Gastroesophageal sphincter (tissue), 4 donors: ENCODE data around the gene ILF3. TPM values are rescaled to one million over a fixed set of nuclear protein-coding genes. Genes with fewer than 3 reads are reported as not detected.

Experiments
- ATAC-seq: fragments of 150-250 bp; one replicate; pipeline ENCODE4 v1.9.1; 2016; ENCODE audit warnings: mild to moderate bottlenecking, moderate library complexity
- H3K27ac ChIP-seq, 4 donors: fragments of 200-600 bp; sonication (generic) in 3 of 4; 1 replicate in 3 of 4; 2 replicates in 1 of 4; pipeline ENCODE4 v1.5.1; 2016 to 2019
- H3K27me3 ChIP-seq: fragments of 200-600 bp; sonication (generic); one replicate; pipeline ENCODE4 v1.5.1; 2019
- H3K36me3 ChIP-seq, 2 donors: fragments of 200-600 bp; sonication (generic); one replicate each; pipeline ENCODE4 v1.5.1; 2019; ENCODE audit warnings: control low read depth in 1 of 2
- H3K4me1 ChIP-seq, 3 donors: fragments of 200-600 bp; sonication (generic); 1 replicate in 2 of 3; 2 replicates in 1 of 3; pipeline ENCODE4 v1.5.1; 2016 to 2019; ENCODE audit warnings: control low read depth in 2 of 3
- H3K4me3 ChIP-seq, 2 donors: fragments of 200-600 bp; sonication (generic); one replicate each; pipeline ENCODE4 v1.5.1; 2019; ENCODE audit warnings: mild to moderate bottlenecking in 1 of 2, moderate library complexity in 1 of 2
- H3K9me3 ChIP-seq, 3 donors: fragments of 200-600 bp; sonication (generic); one replicate each; pipeline ENCODE4 v1.5.1; 2017 to 2019; ENCODE audit warnings: control low read depth in 2 of 3
- EP300 ChIP-seq: sonication (generic); formaldehyde crosslinking; IDR thresholded peaks from one replicate; pipeline ENCODE4 v1.6.1; 2017; ENCODE audit warnings: antibody characterized with exemption, mild to moderate bottlenecking
- POLR2A ChIP-seq, 2 donors: fragments of 450-650 bp; IDR thresholded peaks; one replicate each; pipeline ENCODE4 v1.6.1; 2017; ENCODE audit warnings: antibody characterized with exemption in 2 of 2, mild to moderate bottlenecking in 2 of 2, moderate library complexity in 1 of 2
- POLR2AphosphoS5 ChIP-seq: sonication (generic); formaldehyde crosslinking; IDR thresholded peaks from one replicate; pipeline ENCODE4 v1.6.1; 2017; ENCODE audit warnings: antibody characterized with exemption
- WGBS, 2 donors: methylation state at CpG; one replicate each; pipeline ENCODE4 v1.1.5; 2018; ENCODE audit warnings: low coverage in 1 of 2; 5-methylcytosine and 5-hydroxymethylcytosine counted together
- total RNA-seq, 4 donors: library from RNA; depleted of rRNA; stranded (reverse); fragments of >200 nt; gene quantifications; one replicate each; pipeline ENCODE4 v1.1.0, GENCODE V29; 2016
- TF ChIP-seq, protein P1 (sequence below), 4 experiments: fragments of 200-600 bp in 2 of 4; fragments of 450-650 bp in 2 of 4; sonication (generic) in 1 of 4; IDR thresholded peaks; one replicate each; pipeline ENCODE4 v1.5.1; 2017 to 2019; ENCODE audit warnings: antibody characterized with exemption in 4 of 4, mild to moderate bottlenecking in 2 of 4, moderate library complexity in 2 of 4

The ILF3 gene
- total RNA-seq, 4 donors from 2014 or later, result 67.2 to 128 (median 120) TPM

- H3K27ac ChIP-seq, result peak overlapping the region in 3 of 4 donors; percentile 91 to 95 (median 94)
- H3K36me3 ChIP-seq, result peaks cover 0 to 12% of the 10 kb centered on the region in 2 donors
- no peak for ATAC-seq
- H3K4me1 ChIP-seq, result peaks cover 0 to 58% (median 19%) of the 10 kb centered on the region in 3 donors
- no peaks in the 10 kb centered on the region for H3K27me3 ChIP-seq
- TF ChIP-seq, protein P1, sequence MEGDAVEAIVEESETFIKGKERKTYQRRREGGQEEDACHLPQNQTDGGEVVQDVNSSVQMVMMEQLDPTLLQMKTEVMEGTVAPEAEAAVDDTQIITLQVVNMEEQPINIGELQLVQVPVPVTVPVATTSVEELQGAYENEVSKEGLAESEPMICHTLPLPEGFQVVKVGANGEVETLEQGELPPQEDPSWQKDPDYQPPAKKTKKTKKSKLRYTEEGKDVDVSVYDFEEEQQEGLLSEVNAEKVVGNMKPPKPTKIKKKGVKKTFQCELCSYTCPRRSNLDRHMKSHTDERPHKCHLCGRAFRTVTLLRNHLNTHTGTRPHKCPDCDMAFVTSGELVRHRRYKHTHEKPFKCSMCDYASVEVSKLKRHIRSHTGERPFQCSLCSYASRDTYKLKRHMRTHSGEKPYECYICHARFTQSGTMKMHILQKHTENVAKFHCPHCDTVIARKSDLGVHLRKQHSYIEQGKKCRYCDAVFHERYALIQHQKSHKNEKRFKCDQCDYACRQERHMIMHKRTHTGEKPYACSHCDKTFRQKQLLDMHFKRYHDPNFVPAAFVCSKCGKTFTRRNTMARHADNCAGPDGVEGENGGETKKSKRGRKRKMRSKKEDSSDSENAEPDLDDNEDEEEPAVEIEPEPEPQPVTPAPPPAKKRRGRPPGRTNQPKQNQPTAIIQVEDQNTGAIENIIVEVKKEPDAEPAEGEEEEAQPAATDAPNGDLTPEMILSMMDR (IDR thresholded peaks at IDR 0.05), result no peak
- TF ChIP-seq POLR2AphosphoS5, result no peak
- TF ChIP-seq EP300, result no peak
- TF ChIP-seq POLR2A (IDR thresholded peaks at IDR 0.05), result no peak
- H3K4me3 ChIP-seq, result peak overlapping the region; percentile 85 to 97
- 25 to 36% methylated on average over 2 to 4 of the region's 5 CpGs for WGBS, 2 donors
- no peaks in the 10 kb centered on the region for H3K9me3 ChIP-seq
These were observed 65.4 kb downstream of the ILF3 start for GRCh38 chr19:10719466-10719961.

DNA sequence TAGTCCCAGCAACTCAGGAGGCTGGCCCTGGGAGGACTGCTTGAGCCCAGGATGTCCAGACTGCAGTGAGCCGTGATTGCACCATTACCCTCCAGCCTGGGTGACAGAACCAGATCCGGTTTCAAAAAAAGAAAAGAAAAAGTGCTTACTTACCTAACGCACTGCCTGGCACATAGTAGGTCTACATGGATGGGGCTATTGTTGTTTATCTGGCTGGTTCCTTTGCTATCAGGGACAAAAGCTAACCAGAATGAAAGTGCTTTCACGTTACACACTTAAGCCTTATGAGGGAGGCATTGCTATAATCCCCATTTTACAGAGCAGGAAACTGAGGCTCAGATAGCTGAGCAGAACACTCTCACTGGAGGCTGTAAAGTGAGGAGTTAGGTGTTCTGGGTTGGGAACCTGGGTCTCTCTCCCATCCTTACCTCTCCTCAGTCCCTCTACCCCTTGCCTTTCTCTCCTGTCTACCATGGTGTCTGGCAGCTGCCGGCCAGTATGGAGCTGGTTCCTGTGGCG, 66.5 kb downstream of the ILF3 start:
- Histone ChIP-seq H3K27ac (no peak overlapping the region), H3K36me3 (peaks cover 0 to 10% of the 10 kb centered on the region in 2 donors), H3K4me3 (no peak overlapping the region), H3K27me3 (no peaks in the 10 kb centered on the region), H3K4me1 (peaks cover 0 to 70% (median 19%) of the 10 kb centered on the region in 3 donors), H3K9me3 (no peaks in the 10 kb centered on the region)
- TF ChIP-seq, protein P1 (IDR thresholded peaks at IDR 0.05), result no peak
- TF ChIP-seq POLR2AphosphoS5, result no peak
- no peak for TF ChIP-seq POLR2A (IDR thresholded peaks at IDR 0.05)
- TF ChIP-seq EP300, result no peak
- 83 to 100% methylated on average over 3 to 5 of the region's 6 CpGs for WGBS, 2 donors
- no peak for ATAC-seq

DNA sequence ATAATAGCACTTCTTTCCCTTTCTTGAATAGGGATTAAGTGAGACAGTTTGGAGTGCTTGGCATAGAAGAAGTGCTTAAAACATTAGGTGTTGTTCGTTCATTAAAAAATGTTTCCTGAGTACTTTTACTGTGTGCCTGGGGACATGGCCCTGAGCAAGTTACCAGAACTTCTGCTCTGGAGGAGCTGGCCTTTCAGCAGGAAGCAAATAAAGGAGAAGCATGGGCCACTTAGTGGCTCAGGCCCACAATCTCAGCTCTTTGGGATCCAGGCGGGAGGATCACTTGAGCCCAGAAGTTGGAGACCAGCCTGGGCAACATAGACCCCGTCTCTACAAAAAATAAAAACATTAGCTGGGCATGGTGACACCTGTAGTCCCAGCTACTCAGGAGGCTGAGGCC, 69.4 kb downstream of the ILF3 start:
- Histone ChIP-seq H3K27ac (no peak overlapping the region), H3K4me1 (peaks cover 0 to 91% (median 19%) of the 10 kb centered on the region in 3 donors), H3K9me3 (no peaks in the 10 kb centered on the region), H3K36me3 (peaks cover 0 to 10% of the 10 kb centered on the region in 2 donors), H3K27me3 (no peaks in the 10 kb centered on the region), H3K4me3 (no peak overlapping the region)
- WGBS, 2 donors, result 80 to 100% methylated on average over 1 of the region's 3 CpGs
- TF ChIP-seq POLR2AphosphoS5 (no peak), POLR2A (IDR thresholded peaks at IDR 0.05) (no peak), EP300 (no peak)
- TF ChIP-seq, protein P1 (IDR thresholded peaks at IDR 0.05), result no peak
- no peak for ATAC-seq

GRCh38 chr19:10724573-10725071, 70.5 kb downstream of the ILF3 start:
- H3K4me3 ChIP-seq, result no peak overlapping the region
- no peak overlapping the region for H3K27ac ChIP-seq
- no peak for ATAC-seq
- H3K36me3 ChIP-seq, result peaks cover 0 to 10% of the 10 kb centered on the region in 2 donors
- H3K9me3 ChIP-seq, result no peaks in the 10 kb centered on the region
- peaks cover 0 to 88% (median 10%) of the 10 kb centered on the region in 3 donors for H3K4me1 ChIP-seq
- H3K27me3 ChIP-seq, result no peaks in the 10 kb centered on the region
- TF ChIP-seq POLR2AphosphoS5 (no peak), POLR2A (IDR thresholded peaks at IDR 0.05) (no peak), EP300 (no peak)
- TF ChIP-seq, protein P1 (IDR thresholded peaks at IDR 0.05), result no peak
- 65 to 83% methylated on average over 5 to 6 of the region's 12 CpGs for WGBS, 2 donors

GRCh38 chr19:10725415-10725814, 71.3 kb downstream of the ILF3 start:
- Histone ChIP-seq H3K36me3 (peaks cover 0 to 10% of the 10 kb centered on the region in 2 donors), H3K27ac (no peak overlapping the region), H3K27me3 (no peaks in the 10 kb centered on the region), H3K9me3 (no peaks in the 10 kb centered on the region), H3K4me3 (no peak overlapping the region), H3K4me1 (peaks cover 0 to 88% (median 2%) of the 10 kb centered on the region in 3 donors)
- TF ChIP-seq POLR2AphosphoS5, result no peak
- 67 to 83% methylated on average over 1 to 2 of the region's 4 CpGs for WGBS, 2 donors
- ATAC-seq, result no peak
